Esophagus muscularis mucosa (tissue), 4 donors: ENCODE results near the gene TP53I3.

Experiments used
- EP300 ChIP-seq: sonication (generic); formaldehyde crosslinking; IDR thresholded peaks from one replicate; pipeline ENCODE4 v1.6.1; 2017; ENCODE audit warnings: antibody characterized with exemption
- POLR2A ChIP-seq: fragments of 450-650 bp; IDR thresholded peaks from one replicate; pipeline ENCODE4 v1.6.1; 2017; ENCODE audit warnings: antibody characterized with exemption, moderate library complexity, mild to moderate bottlenecking, low read depth
- POLR2AphosphoS5 ChIP-seq, 2 donors: sonication (generic); formaldehyde crosslinking; IDR thresholded peaks; one replicate each; pipeline ENCODE4 v1.6.1; 2017; ENCODE audit warnings: antibody characterized with exemption in 2 of 2
- TF ChIP-seq, protein P1 (sequence below), 3 experiments: fragments of 200-600 bp in 2 of 3; fragments of 450-650 bp in 1 of 3; sonication (generic) in 2 of 3; IDR thresholded peaks; one replicate each; pipeline ENCODE4 v1.5.1; 2017 to 2019; ENCODE audit warnings: antibody characterized with exemption in 3 of 3, mild to moderate bottlenecking in 2 of 3, moderate library complexity in 1 of 3

DNA sequence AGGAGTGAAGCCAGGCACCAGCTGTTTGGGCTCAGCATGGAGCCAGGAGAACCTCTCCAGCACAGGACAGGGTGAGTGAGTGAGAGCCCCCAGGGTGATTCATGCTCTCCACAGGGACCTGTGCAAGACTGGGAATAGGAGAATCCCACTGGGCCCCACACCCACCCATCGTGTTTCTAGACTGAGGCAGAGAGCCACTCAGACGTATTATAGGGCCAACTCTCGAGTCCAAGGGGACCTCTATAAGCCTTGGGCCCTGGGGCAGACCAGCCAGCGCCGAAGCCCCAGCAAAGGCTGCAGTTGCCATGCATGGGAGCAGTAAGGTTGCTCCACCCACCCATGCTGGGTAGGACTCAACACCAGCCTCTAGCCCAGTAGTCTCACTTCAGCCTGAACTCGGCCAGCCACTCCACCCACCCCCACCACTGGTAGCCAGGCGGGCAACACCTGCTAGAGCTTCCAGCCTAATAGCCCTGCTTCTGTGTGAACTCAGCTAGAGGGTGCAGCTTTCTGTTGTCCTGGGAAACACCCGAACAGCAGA is 19.5 kb upstream of the TP53I3 start:
- TF ChIP-seq POLR2A (no peak), POLR2AphosphoS5 (IDR thresholded peaks at IDR 0.05) (no peak), EP300 (no peak)
- TF ChIP-seq, protein P1, sequence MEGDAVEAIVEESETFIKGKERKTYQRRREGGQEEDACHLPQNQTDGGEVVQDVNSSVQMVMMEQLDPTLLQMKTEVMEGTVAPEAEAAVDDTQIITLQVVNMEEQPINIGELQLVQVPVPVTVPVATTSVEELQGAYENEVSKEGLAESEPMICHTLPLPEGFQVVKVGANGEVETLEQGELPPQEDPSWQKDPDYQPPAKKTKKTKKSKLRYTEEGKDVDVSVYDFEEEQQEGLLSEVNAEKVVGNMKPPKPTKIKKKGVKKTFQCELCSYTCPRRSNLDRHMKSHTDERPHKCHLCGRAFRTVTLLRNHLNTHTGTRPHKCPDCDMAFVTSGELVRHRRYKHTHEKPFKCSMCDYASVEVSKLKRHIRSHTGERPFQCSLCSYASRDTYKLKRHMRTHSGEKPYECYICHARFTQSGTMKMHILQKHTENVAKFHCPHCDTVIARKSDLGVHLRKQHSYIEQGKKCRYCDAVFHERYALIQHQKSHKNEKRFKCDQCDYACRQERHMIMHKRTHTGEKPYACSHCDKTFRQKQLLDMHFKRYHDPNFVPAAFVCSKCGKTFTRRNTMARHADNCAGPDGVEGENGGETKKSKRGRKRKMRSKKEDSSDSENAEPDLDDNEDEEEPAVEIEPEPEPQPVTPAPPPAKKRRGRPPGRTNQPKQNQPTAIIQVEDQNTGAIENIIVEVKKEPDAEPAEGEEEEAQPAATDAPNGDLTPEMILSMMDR (IDR thresholded peaks at IDR 0.05): no peak
